Stimulated activated CD4-positive, alpha-beta T cell treated with anti-CD3 and anti-CD28 coated beads, Interleukin-2, amount 100 ng/mL, for 48 hours (primary cell): Measurements from ENCODE around the gene TPRA1.

ENCODE experiments used
- DNase-seq, 2 donors: peaks; one replicate each; pipeline ENCODE4 v3.0.0-alpha.2; 2020

Gene TPRA1

DNA sequence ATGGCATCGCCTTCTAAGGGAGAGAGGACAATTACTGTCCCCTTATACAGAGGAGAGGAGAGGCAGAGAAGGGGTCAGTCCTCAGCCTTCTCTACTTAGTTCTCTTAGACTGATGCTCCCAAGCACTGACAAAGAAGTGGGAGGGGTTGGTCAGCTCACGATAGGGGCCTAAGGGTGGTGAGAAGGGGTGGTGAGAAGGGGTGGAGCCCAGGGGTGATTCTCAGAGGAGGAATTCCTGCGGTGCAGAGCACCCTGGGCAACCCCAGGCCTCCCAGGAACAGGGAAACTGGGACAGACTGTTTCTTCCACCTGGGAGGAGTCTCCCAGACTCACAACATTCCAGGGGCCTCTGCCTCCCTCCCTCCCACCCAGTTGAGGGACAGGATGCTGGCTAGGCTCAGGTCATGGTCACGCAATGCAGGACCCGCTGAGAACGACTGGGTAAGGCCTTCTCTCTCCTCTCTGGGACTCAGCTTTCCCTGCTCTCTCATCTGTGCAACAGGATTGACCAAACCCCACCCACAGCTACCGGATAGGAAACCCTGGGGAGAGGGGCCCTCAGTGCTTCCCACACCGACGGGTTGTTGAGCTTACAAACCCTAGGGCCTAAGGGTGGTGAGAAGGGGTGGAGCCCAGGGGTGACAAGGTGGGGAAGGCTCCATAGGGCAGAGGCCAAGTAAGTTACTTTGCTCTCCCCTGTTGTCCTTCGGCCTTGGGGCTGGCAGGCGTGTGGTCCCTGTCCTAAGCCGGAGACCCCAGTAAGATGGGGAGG, 1.5 kb downstream of the TPRA1 start:
- DNase-seq, result peak; percentile 13 to 18

DNA sequence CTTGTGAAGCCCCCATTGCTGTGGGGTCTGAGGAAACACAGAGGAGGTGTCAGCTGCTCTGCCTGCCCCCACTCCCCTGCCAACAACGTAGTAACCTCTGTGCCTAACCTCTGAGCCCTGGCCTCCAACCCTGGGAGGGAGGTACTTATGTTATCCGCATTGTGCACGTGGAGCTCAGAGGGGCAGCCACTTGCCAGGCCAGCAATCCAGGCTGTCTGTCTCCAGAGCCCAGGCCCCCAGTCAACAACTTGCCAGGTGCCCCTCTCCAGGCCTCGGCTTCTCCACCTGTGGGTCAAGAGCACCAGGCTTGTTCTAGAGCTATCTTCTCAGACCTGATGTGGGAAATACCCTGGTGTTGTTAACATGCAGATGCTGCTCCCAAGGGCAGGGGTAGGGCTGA, 2.7 kb downstream of the TPRA1 start:
- DNase-seq, result no peak

DNA sequence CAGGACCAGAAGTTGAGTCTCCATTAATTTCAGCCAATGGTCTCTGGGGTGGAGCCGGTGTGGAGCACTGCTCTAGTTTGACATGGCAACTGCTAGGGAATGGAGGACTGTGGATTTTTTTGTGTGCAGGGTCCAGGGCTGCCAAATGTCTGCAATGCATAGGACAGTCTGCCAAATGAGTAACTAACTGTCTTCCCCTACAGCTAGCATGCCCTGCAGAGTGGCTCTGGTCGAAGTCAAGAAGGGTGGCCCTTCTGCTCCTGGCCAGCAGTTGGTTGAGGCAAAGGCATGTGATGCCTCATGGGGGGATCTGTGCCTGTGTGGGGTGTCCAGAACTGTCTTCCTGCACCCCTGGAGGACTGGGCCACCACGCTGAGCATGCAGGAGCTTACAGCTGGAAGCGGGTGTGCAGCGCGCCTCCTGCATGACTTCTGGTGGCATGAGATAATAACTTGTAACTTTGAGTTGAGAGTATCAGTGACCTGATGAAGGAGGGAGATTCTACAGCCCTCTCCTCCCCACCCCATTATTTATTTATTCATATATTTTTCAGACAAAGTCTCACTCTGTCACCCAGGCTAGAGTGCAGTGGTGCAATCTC, 4.6 kb downstream of the TPRA1 start:
- DNase-seq, result no peak

DNA sequence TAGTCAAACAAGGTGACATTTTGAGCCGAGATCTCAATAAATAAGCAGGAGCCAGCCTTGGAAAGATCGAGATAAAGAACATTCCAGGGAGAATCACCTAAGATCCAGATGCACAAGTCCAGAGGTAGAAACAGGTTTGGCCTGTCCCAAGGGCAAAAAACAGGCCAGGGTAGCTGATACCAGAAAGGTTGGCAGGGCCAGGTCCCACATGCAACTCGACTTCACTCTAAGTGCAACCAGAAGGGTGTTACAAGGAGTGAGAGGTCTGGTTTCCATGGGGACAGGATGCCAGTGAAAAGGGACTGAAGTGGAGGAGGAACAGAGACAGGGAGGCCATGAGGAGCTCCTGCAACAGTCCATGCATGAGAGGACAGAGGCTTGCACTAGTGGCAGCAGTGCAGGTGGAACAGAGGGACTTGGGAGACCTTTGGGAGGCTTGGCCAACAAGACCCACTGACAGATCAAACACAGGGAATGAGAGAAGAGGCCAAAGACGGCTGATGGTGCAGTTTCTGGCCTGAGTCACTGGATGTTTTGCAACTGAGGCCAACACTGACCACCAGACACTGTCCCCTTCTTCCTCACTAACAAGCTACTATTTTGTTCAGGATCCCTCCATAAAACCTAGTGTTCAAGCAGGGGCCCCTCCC, 5.2 kb downstream of the TPRA1 start:
- no peak for DNase-seq

DNA sequence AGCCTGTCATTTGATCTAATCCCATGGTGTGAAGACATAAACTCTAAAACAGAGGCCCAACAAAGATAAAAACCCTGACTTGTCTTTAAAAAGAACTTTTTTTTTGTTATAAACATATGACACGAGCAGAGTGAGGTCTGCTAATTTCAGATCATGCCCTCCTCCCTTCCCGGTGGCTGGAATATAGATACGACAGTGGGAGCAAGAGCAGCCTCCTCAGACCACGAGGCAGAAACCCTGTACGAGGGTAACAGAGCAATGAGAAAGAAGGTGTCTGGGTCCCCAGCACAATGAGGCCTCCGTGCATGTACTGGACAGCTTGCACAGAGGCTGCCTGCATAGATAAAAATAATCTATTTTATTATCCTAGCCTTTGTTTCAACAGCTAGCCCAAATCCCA, 5.8 kb downstream of the TPRA1 start:
- DNase-seq, result no peak

DNA sequence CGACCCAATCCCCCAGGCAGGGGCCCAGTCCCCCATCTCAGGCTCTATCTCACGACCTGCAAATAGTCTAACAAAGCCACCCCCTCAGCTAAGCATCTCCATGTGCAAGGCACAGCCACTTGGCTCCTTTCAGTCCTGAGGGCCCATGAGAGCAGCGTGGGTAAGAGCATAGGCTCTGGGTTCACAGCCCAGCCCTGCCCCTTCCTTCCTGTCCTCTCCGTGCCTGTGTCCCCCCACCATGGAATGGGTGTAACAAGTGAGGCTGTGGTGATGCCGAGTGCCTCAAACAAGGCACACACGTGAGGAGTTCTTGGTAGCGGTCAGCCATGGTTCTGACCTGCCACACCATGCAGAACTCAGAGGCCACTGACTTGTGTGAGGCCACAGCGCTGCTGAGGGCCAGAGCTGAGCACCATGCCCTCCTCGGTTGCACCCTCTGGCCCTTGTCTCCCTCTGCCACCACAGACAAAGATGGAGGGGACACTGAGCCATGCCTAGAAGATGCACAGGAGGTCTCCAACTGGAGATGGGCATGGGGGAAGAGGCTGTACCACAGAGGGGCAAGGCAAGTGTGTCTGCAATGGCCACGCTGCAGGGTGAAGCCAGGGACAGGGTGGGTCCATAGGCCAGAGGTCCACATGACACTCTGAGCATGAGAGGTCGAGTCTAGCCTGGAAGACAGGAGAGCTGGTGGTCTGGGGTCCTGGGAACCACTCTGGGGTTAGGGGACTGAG, 10.0 kb downstream of the TPRA1 start:
- DNase-seq, result no peak

GRCh38 chr3:127578802-127579201, 11.7 kb downstream of the TPRA1 start:
- DNase-seq, result no peak

GRCh38 chr3:127578168-127578567, 12.4 kb downstream of the TPRA1 start:
- DNase-seq, result no peak

DNA sequence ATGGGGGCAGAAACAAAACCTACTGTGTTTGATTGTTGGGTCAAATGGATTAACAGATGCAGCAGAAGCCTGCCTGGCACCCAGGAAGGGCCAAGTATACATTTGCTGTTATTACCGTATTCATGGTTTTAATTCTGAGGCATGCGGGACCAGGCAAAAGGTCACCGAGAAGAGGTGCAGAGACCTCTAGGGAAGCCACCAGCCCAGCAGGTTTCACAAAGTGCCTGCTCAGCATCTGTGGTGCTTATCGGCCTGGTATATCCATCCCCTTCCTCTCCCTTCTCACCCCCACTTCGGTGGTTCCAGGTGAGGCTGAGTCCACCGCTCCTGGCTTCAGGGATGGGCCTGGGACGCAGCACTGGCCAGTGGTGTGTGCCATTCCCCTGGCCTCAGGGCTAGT, 13.1 kb downstream of the TPRA1 start:
- DNase-seq, result no peak

- DNase-seq, result peak; percentile 76 to 81
These were observed 15.4 kb downstream of the TPRA1 start for GRCh38 chr3:127574880-127575878.

- no peak for DNase-seq
These were observed 16.6 kb downstream of the TPRA1 start for GRCh38 chr3:127573912-127574311.

GRCh38 chr3:127573401-127573800, 17.1 kb downstream of the TPRA1 start:
- DNase-seq, result no peak

DNA sequence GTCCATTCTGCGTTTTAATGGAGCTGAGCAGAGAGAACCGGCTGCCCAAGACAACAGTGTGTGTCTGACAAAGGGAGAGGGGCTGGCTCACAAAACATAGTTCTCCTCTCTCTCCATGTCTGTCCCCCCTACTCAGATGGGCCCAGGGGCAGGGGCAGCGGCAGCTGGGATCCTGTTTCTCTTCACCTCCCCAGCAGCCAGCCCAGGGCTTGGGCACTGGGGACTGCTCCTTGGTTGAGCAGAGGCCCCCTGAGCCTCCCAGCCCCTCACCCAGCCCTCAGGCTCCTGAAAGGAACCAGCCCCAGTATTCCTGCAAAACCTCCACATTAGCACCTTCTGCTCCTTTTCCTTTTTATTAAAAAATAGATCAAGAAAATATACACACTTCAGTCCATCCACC, 17.8 kb downstream of the TPRA1 start:
- DNase-seq, result no peak

- DNase-seq, result no peak
These were observed 18.3 kb downstream of the TPRA1 start for GRCh38 chr3:127572186-127572585.

DNA sequence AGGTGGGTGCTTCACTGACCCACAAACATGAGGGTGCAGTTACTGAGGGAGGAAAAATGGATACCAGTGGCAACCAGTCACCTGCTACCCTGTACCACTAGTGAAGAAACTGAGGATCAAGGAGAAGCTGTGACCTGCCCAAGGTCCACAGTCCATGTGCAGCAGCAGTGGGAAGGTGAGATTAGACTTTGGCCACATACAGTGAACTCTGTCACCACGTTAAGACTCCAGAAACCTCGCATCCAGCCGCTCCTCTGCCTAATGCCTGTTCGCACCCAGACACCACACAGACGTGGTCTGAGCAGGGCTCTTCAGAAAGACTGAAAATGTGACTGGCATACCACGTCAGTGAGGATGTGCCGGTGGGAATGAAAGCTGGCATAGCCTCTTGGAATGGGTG, 20.0 kb downstream of the TPRA1 start:
- no peak for DNase-seq

DNA sequence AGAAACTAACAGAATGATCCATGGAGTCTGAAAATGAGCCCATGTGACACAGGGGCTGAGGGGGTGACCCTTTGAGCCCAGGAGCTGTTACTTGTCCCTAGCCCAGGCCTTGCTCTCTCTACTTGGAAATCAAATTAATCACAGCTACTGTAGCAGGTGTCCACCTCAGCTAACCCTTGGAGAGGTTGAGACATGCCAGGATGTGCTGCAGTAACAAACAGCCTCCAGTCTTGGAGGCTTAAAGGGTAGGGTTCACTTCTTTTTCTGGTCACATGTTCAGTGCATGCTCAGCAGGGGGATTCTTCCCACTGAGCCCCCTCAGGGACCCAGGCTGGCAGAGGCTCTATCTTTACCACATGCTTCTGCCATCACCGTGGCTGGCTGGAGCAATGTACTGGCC, 21.4 kb downstream of the TPRA1 start:
- no peak for DNase-seq

GRCh38 chr3:127568586-127568985, 21.9 kb downstream of the TPRA1 start:
- DNase-seq, result no peak

DNA sequence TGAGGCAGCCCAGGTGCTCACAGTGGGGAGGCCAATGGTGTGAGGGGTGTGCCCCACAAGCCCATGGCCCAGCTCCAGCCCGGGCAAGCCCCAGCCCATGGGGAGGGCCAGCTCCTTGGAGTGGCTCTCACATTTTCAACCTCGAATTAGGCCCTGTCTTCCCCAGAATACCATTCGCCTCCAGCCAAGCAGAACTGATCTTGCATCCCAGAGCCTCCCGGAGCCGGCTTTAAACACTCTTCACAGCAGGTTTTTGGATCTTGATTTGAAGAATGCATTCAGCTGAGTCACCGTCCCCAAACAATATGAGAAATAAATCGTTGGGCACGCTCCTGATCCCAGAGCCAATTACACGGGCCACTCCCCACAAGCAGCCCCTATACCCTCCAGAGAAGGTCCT, 23.7 kb downstream of the TPRA1 start:
- no peak for DNase-seq

DNA sequence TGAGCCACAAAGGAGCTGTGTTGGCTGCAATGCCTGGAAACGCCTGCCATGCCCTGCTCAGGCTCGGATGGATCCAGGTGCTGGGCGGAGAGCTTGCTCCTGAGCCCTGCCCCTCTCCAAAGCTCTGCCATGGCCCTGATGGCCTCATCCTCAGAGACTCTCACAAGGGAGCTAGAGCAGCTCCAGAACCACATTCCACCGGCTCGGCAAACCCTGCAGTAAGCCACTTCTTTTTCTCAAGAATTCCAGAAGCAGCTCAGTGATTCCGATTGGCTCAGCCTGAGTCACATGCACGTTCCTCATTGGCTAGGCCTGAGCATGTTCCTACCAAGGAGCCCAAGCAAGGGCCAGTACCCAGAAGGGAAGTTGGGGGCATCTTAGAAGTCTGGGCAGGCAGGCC, 24.8 kb downstream of the TPRA1 start:
- DNase-seq, result no peak

GRCh38 chr3:127560051-127560787, 30.3 kb downstream of the TPRA1 start:
- no peak for DNase-seq

DNA sequence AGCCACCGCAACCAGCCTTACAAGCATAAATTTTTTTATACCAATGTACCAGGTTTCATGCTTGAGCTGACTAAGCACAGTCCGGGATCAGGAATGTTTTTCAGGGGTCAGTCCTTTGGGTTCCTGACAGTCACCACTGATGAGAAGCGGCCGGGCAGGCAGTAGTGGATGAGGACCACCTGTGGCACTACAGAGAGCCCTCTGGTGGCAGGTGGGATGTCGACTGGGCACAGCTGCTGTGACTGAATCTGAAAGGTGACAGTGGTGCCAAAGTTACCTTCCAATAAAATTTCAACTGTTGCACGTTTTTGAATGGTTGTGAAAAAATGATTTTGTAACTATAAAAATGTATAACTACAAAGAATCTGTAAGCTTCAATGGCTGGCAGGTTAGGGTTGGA, 34.0 kb downstream of the TPRA1 start:
- no peak for DNase-seq

- DNase-seq, result no peak
These were observed 35.4 kb downstream of the TPRA1 start for GRCh38 chr3:127555108-127555507.
